ENCODE data around the gene ROBO1. TPM values are rescaled to one million over a fixed set of nuclear protein-coding genes. Genes with fewer than 3 reads are reported as not detected.

ROBO1 gene
- total RNA-seq, 1 donor from 2014 or later = 27.1 TPM

GRCh38 chr3:78990156-78990555, 777.6 kb downstream of the ROBO1 start:
- H3K36me3 ChIP-seq = no peaks in the 10 kb centered on the region
- no peak overlapping the region for H3K4me3 ChIP-seq
- no peak for DNase-seq
- no peak for ATAC-seq
- peaks cover 5% of the 10 kb centered on the region for H3K9me3 ChIP-seq
- TF ChIP-seq CTCF (IDR thresholded peaks at IDR 0.05) = no peak
- H3K27ac ChIP-seq = no peak overlapping the region
- H3K27me3 ChIP-seq = no peaks in the 10 kb centered on the region
- no peaks in the 10 kb centered on the region for H3K4me1 ChIP-seq
- intact Hi-C loops (cut with DNase I) = no loop called here

DNA sequence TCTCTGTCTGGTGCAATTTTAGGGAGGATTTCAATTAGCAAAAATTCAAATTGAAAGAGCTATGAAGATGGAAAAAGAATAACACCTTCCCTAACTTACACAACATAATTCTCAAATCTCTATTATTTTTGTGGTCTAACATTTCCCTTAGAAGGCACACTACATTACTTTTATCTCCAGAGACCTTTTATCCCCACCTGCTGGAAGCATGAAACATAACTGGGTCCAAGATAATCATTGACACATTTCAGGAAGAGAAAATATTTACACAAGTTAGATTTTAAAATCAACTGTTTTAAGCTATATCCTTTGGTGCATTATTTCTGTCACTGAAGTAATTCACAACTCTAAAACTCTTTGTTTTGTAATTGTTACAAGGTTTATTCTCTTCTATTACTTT, 779.5 kb downstream of the ROBO1 start:
- TF ChIP-seq CTCF (IDR thresholded peaks at IDR 0.05) = peak; percentile 30
- H3K9me3 ChIP-seq = peaks cover 5% of the 10 kb centered on the region

GRCh38 chr3:78986416-78987101, 781.2 kb downstream of the ROBO1 start:
- DNase-seq (no peak), ATAC-seq (no peak)
- Histone ChIP-seq H3K9me3 (peaks cover 1% of the 10 kb centered on the region), H3K36me3 (no peaks in the 10 kb centered on the region), H3K4me1 (no peaks in the 10 kb centered on the region), H3K27me3 (no peaks in the 10 kb centered on the region), H3K4me3 (no peak overlapping the region), H3K27ac (no peak overlapping the region)
- TF ChIP-seq CTCF (IDR thresholded peaks at IDR 0.05) = no peak
- intact Hi-C loops (cut with DNase I) = no loop called here

More for the DNA sequence above, 779.5 kb downstream of the ROBO1 start:
- intact Hi-C loops (cut with DNase I) = no loop called here
- DNase-seq (no peak), ATAC-seq (no peak)
- H3K27ac ChIP-seq = no peak overlapping the region
- H3K4me3 ChIP-seq = no peak overlapping the region
- H3K4me1 ChIP-seq = no peaks in the 10 kb centered on the region
- H3K36me3 ChIP-seq = no peaks in the 10 kb centered on the region
- no peaks in the 10 kb centered on the region for H3K27me3 ChIP-seq

DNA sequence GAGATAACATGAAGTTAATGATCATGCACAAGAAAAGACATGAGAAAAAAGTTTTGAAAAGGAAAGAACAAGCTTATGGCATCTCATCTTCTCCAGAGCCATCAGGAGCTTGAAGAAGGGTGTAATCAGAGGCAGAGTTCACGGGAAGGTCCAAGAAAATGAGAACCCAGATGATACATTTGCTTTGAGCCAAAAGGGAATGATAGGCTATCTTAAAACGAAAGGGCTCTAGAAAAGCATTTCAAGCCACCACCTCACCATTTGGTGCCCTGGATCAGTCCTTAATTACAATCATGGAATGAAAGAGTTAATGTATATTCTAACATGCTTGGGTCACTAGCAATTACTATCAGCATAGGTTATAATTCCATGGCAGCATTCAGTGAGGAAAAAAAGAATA, 781.8 kb downstream of the ROBO1 start:
- no peaks in the 10 kb centered on the region for H3K27me3 ChIP-seq
- no peak for DNase-seq
- no peak for ATAC-seq
- no peak for TF ChIP-seq CTCF (IDR thresholded peaks at IDR 0.05)
- no peaks in the 10 kb centered on the region for H3K9me3 ChIP-seq
- H3K27ac ChIP-seq = no peak overlapping the region
- H3K4me1 ChIP-seq = no peaks in the 10 kb centered on the region
- no peak overlapping the region for H3K4me3 ChIP-seq
- H3K36me3 ChIP-seq = no peaks in the 10 kb centered on the region
- intact Hi-C loops (cut with DNase I) = no loop called here

DNA sequence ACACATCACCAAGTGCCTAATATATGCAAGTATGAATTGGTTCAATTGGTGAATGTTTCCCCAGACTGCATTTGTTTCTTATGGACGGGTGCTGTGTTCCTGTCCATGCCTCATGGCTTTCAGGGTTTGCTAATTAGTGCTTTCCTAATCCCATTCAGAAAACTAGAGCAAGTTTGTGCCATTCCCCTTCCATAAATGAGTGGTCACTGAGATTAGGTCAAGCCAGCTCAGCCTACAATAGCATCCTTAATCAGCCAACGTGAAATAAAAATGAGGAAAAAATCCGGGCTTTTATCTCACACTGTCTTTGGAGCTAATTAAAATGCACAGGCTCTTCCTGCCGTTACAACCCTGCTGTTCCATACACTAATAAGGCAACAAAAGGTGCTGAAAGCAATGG, 788.8 kb downstream of the ROBO1 start:
- Histone ChIP-seq H3K27ac (no peak overlapping the region), H3K9me3 (no peaks in the 10 kb centered on the region), H3K27me3 (no peaks in the 10 kb centered on the region), H3K4me3 (no peak overlapping the region), H3K4me1 (no peaks in the 10 kb centered on the region), H3K36me3 (no peaks in the 10 kb centered on the region)
- ATAC-seq = no peak
- no peak for DNase-seq
- TF ChIP-seq CTCF (IDR thresholded peaks at IDR 0.05) = no peak
- intact Hi-C loops (cut with DNase I) = no loop called here

GRCh38 chr3:78978037-78978436, 789.8 kb downstream of the ROBO1 start:
- intact Hi-C loops (cut with DNase I) = no loop called here
- no peak for ATAC-seq
- H3K4me3 ChIP-seq = no peak overlapping the region
- no peaks in the 10 kb centered on the region for H3K36me3 ChIP-seq
- DNase-seq = no peak
- no peaks in the 10 kb centered on the region for H3K4me1 ChIP-seq
- H3K27ac ChIP-seq = no peak overlapping the region
- H3K9me3 ChIP-seq = no peaks in the 10 kb centered on the region
- TF ChIP-seq CTCF (IDR thresholded peaks at IDR 0.05) = peak; percentile 20
- H3K27me3 ChIP-seq = no peaks in the 10 kb centered on the region

Data from upper lobe of right lung (tissue), 1 donor.